Transverse colon (tissue), 4 donors: ENCODE measurements around the gene MEGF8. TPM values are rescaled to one million over a fixed set of nuclear protein-coding genes. Genes with fewer than 3 reads are reported as not detected.

Source experiments
- DNase-seq: peaks from one replicate; pipeline ENCODE4 v3.0.0-alpha.2; 2019
- H3K27ac ChIP-seq, 4 donors: fragments of 200-600 bp; sonication (generic); 2 replicates each; pipeline ENCODE4 v1.5.1; 2016 to 2018; ENCODE audit warnings: inconsistent platforms in 4 of 4
- H3K27me3 ChIP-seq: fragments of 200-600 bp; sonication (generic); 2 replicates; pipeline ENCODE4 v1.5.1; 2017; ENCODE audit warnings: inconsistent platforms
- H3K36me3 ChIP-seq, 4 donors: fragments of 200-600 bp; sonication (generic); 2 replicates each; pipeline ENCODE4 v1.5.1; 2017 to 2019; ENCODE audit warnings: inconsistent platforms in 4 of 4
- H3K4me1 ChIP-seq, 4 donors: fragments of 200-600 bp; sonication (generic); 2 replicates each; pipeline ENCODE4 v1.5.1; 2017 to 2020; ENCODE audit warnings: inconsistent platforms in 4 of 4
- H3K4me3 ChIP-seq, 4 donors: fragments of 200-600 bp; sonication (generic); 1 replicate in 1 of 4; 2 replicates in 3 of 4; pipeline versions ENCODE4 v1.5.1 to v1.6.1; 2017 to 2019; ENCODE audit warnings: inconsistent platforms in 4 of 4
- H3K9me3 ChIP-seq, 2 donors: fragments of 200-600 bp; sonication (generic); 2 replicates each; pipeline ENCODE4 v1.5.1; 2017 to 2019; ENCODE audit warnings: inconsistent platforms in 2 of 2
- CTCF ChIP-seq, 5 experiments: fragments of 200-600 bp in 3 of 5; fragments of 450-650 bp in 2 of 5; sonication (generic) in 3 of 5; IDR thresholded peaks; 1 replicate in 2 of 5; 2 replicates in 3 of 5; pipeline ENCODE4 v1.5.1; 2016 to 2017; ENCODE audit warnings: antibody characterized with exemption in 5 of 5, inconsistent platforms in 3 of 5, mild to moderate bottlenecking in 2 of 5, moderate library complexity in 1 of 5
- EP300 ChIP-seq: sonication (generic); formaldehyde crosslinking; IDR thresholded peaks from one replicate; pipeline ENCODE4 v1.6.1; 2017; ENCODE audit warnings: antibody characterized with exemption, low read depth
- POLR2A ChIP-seq: fragments of 450-650 bp; IDR thresholded peaks from one replicate; pipeline ENCODE4 v1.6.1; 2016; ENCODE audit warnings: antibody characterized with exemption, mild to moderate bottlenecking, moderate library complexity
- POLR2AphosphoS5 ChIP-seq, 3 donors: sonication (generic); formaldehyde crosslinking; IDR thresholded peaks; one replicate each; pipeline ENCODE4 v1.6.1; 2016; ENCODE audit warnings: antibody characterized with exemption in 3 of 3
- WGBS, 2 donors: methylation state at CpG; one replicate each; pipeline ENCODE4 v1.1.5; 2018; ENCODE audit warnings: low coverage in 1 of 2; 5-methylcytosine and 5-hydroxymethylcytosine counted together
- in situ Hi-C, 4 donors: fragments of 200-750 bp; cut with MboI; loops; one replicate each; pipeline versions ENCODE4 v1.15.0 to v1.15.1; 2017; ENCODE audit warnings: low sequenced_read_pairs in 3 of 4, low pct_ligation_motif_present in 1 of 4, low pct_unique_long_range_greater_than_20kb in 1 of 4
- intact Hi-C: fragments of 100-400 bp; cut with DNase I; formaldehyde crosslinking; loops from one replicate; pipeline ENCODE4 v1.15.1; 2023; ENCODE audit warnings: low total_unique reads
- total RNA-seq, 4 donors: library from RNA; depleted of rRNA; stranded (reverse); fragments of >200 nt; gene quantifications; one replicate each; pipeline ENCODE4 v1.1.0, GENCODE V29; 2016

Gene MEGF8
- total RNA-seq, 4 donors from 2014 or later: 15.3 to 40.4 (median 22.8) TPM

GRCh38 chr19:42388851-42389489, 63.5 kb downstream of the MEGF8 start:
- H3K4me1 ChIP-seq: peaks cover 7 to 12% (median 10%) of the 10 kb centered on the region in 4 donors
- no peak overlapping the region for H3K4me3 ChIP-seq
- intact Hi-C loops: no loop called here
- no peak overlapping the region for H3K27ac ChIP-seq
- no peak for DNase-seq
- H3K9me3 ChIP-seq: no peaks in the 10 kb centered on the region
- TF ChIP-seq EP300 (no peak), POLR2AphosphoS5 (IDR thresholded peaks at IDR 0.05) (no peak), POLR2A (no peak), CTCF (IDR thresholded peaks at IDR 0.05) (no peak)
- in situ Hi-C loops: no loop called here
- H3K36me3 ChIP-seq: no peaks in the 10 kb centered on the region
- peaks cover 49% of the 10 kb centered on the region for H3K27me3 ChIP-seq
- WGBS, 2 donors: 79% methylated on average over 12 of the region's 20 CpGs; no CpG with 5 or more reads in 1 of the 2 donors

GRCh38 chr19:42389899-42390298, 64.5 kb downstream of the MEGF8 start, which contains the start of gene CNFN:
Gene CNFN (minus strand): TSS chr19:42390297. CDS start chr19:42389037, 1,260 bp downstream.
- intact Hi-C loops (no loop called here), in situ Hi-C loops (no loop called here)
- WGBS, 2 donors: 60 to 70% methylated on average over 4 to 12 of the region's 12 CpGs
- H3K27me3 ChIP-seq: peaks cover 48% of the 10 kb centered on the region
- H3K9me3 ChIP-seq: no peaks in the 10 kb centered on the region
- TF ChIP-seq EP300 (no peak), POLR2A (no peak), POLR2AphosphoS5 (IDR thresholded peaks at IDR 0.05) (no peak), CTCF (IDR thresholded peaks at IDR 0.05) (no peak)
- DNase-seq: no peak
- no peaks in the 10 kb centered on the region for H3K36me3 ChIP-seq
- H3K4me3 ChIP-seq: no peak within 1 kb of the TSS
- H3K4me1 ChIP-seq: peaks cover 7 to 12% (median 10%) of the 10 kb centered on the region in 4 donors
- no peak within 1 kb of the TSS for H3K27ac ChIP-seq

- H3K9me3 ChIP-seq: no peaks in the 10 kb centered on the region
- peaks cover 2 to 12% (median 11%) of the 10 kb centered on the region in 4 donors for H3K4me1 ChIP-seq
- no peak overlapping the region for H3K4me3 ChIP-seq
- no peaks in the 10 kb centered on the region for H3K36me3 ChIP-seq
- no peak for DNase-seq
- TF ChIP-seq CTCF (IDR thresholded peaks at IDR 0.05) (no peak), POLR2AphosphoS5 (IDR thresholded peaks at IDR 0.05) (no peak), EP300 (no peak), POLR2A (no peak)
- intact Hi-C loops (no loop called here), in situ Hi-C loops (no loop called here)
- 71% methylated on average over 4 of the region's 4 CpGs; no CpG with 5 or more reads in 1 of the 2 donors for WGBS, 2 donors
- H3K27me3 ChIP-seq: peaks cover 44% of the 10 kb centered on the region
- H3K27ac ChIP-seq: no peak overlapping the region
Measured at GRCh38 chr19:42392165-42392564, 66.7 kb downstream of the MEGF8 start.

GRCh38 chr19:42394751-42395150, 69.3 kb downstream of the MEGF8 start:
- no peak overlapping the region for H3K27ac ChIP-seq

More at GRCh38 chr19:42394751-42395150, 69.3 kb downstream of the MEGF8 start:
- H3K27me3 ChIP-seq: peaks cover 24% of the 10 kb centered on the region
- peaks cover 6 to 17% (median 16%) of the 10 kb centered on the region in 4 donors for H3K4me1 ChIP-seq
- intact Hi-C loops: no loop called here
- H3K4me3 ChIP-seq: no peak overlapping the region
- no peaks in the 10 kb centered on the region for H3K36me3 ChIP-seq
- in situ Hi-C loops: no loop called here
- no peak for DNase-seq
- TF ChIP-seq CTCF (IDR thresholded peaks at IDR 0.05): no peak
- no peak for TF ChIP-seq POLR2AphosphoS5 (IDR thresholded peaks at IDR 0.05)
- no peak for TF ChIP-seq EP300
- TF ChIP-seq POLR2A: no peak
- H3K9me3 ChIP-seq: no peaks in the 10 kb centered on the region
- 86 to 88% methylated on average over 2 to 8 of the region's 8 CpGs for WGBS, 2 donors
